ENCODE measurements around the gene ROR2. TPM values are rescaled to one million over a fixed set of nuclear protein-coding genes. Genes with fewer than 3 reads are reported as not detected.

ROR2 gene
- total RNA-seq, 1 experiment from 2014 or later, result 2.7 TPM

DNA sequence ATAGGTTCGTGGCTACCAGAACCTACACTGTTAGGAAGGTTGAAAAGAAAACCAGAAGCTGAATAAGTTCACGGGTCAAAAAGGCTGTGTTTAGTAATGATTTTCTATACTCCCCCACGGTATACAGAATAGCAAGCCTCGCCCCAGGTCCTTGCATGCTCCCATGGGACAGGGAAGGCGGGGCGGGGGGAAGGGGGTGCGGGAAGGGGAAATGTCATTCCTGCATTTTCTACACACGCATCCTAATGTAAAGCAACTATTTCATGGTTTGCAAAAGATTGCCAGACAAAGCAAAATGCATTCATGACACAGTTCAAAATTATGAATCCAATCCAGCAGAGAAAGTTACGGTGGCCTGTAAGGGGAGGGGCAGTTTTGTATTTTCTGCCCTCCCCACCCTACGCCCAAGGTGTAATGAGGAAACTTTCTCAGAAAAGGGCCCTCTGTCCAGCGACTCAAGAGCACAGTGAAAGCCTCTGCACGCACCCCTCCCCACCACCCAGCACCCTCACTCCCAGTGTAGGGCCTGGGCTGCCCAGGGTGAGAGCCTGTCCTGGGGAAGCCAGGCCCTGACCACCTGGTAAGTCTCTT lies 105.2 kb downstream of the ROR2 start:
- H3K27ac Mint-ChIP-seq, result no peak overlapping the region
- no peaks in the 10 kb centered on the region; a peak in 1 of 7 replicates for H3K36me3 Mint-ChIP-seq (ENCODE audit: insufficient read depth in 1 of 3, low read depth in 3 of 3)
- H3T11ph ChIP-seq (ENCODE audit: low read length), result no peak overlapping the region
- peaks cover 16 to 29% of the 10 kb centered on the region in 2 experiments for H3K4me1 Mint-ChIP-seq
- no peaks in the 10 kb centered on the region for H3K9me3 ChIP-seq (ENCODE audit: control insufficient read depth, low read depth, low read length)
- H3K23me2 ChIP-seq (ENCODE audit: insufficient read length, low read depth, low read length, poor library complexity, severe bottlenecking), result no peaks in the 10 kb centered on the region
- no peak overlapping the region for H2BK5ac ChIP-seq (ENCODE audit: insufficient read length, low read length)
- no peak overlapping the region for H2BK120ac ChIP-seq (ENCODE audit: low read depth, low read length, poor library complexity, severe bottlenecking)
- WGBS (ENCODE audit: extremely low coverage, insufficient read length, low lambda C conversion rate), result no CpG with 5 or more reads among the region's 12 CpGs
- H3K79me2 ChIP-seq (ENCODE audit: insufficient read depth, low read length), result no peaks in the 10 kb centered on the region
- no peak overlapping the region for H4K8ac ChIP-seq (replicated peaks; ENCODE audit: insufficient read length, low read depth, low read length)
- no peak overlapping the region for H3K27ac ChIP-seq (ENCODE audit: insufficient read length, low read depth, low read length)
- no peak overlapping the region for H4K5ac ChIP-seq (ENCODE audit: insufficient read length, low read depth, low read length)
- no peak overlapping the region for H2BK15ac ChIP-seq (ENCODE audit: low read depth, low read length)
- H3K23ac ChIP-seq (ENCODE audit: insufficient read length, low read depth, low read length), result no peak overlapping the region
- H4K20me1 ChIP-seq (ENCODE audit: control insufficient read depth, insufficient read depth, insufficient read length), result no peaks in the 10 kb centered on the region
- no peak overlapping the region for H3K56ac ChIP-seq (ENCODE audit: insufficient read length, low read depth, low read length)
- H2BK12ac ChIP-seq (ENCODE audit: insufficient read length, low read depth, low read length), result no peak overlapping the region
- H3K4ac ChIP-seq (ENCODE audit: low read depth, low read length), result no peak overlapping the region
- H3K4me1 ChIP-seq (ENCODE audit: insufficient read depth, low read length), result no peaks in the 10 kb centered on the region
- no peak overlapping the region for H4K91ac ChIP-seq (ENCODE audit: insufficient read length, low read depth, low read length)
- no peak for DNase-seq
- no peak overlapping the region for H3K18ac ChIP-seq (ENCODE audit: insufficient read length, low read depth, low read length)
- H3K14ac ChIP-seq (ENCODE audit: insufficient read depth, low read length), result no peak overlapping the region
- no peak overlapping the region for H2BK20ac ChIP-seq (ENCODE audit: low read depth, low read length, poor library complexity, severe bottlenecking)
- H3K4me3 Mint-ChIP-seq, result no peak overlapping the region
- no peaks in the 10 kb centered on the region for H3K27me3 Mint-ChIP-seq (ENCODE audit: low read depth)
- H3K4me2 ChIP-seq (ENCODE audit: insufficient read depth, insufficient read length, low read length), result no peak overlapping the region
- no peak overlapping the region for H2AFZ ChIP-seq (ENCODE audit: low read length)
- no peak overlapping the region for H3K9ac ChIP-seq (ENCODE audit: extremely low read depth, insufficient read length, low read length)
- H3K79me1 ChIP-seq (ENCODE audit: insufficient read depth, low read depth, low read length, poor library complexity, severe bottlenecking), result no peaks in the 10 kb centered on the region
- no peak overlapping the region for H2AK5ac ChIP-seq (ENCODE audit: insufficient read length, low read length)
- H3K27me3 ChIP-seq (ENCODE audit: insufficient read depth, low read length), result no peaks in the 10 kb centered on the region
- TF ChIP-seq, protein P1, sequence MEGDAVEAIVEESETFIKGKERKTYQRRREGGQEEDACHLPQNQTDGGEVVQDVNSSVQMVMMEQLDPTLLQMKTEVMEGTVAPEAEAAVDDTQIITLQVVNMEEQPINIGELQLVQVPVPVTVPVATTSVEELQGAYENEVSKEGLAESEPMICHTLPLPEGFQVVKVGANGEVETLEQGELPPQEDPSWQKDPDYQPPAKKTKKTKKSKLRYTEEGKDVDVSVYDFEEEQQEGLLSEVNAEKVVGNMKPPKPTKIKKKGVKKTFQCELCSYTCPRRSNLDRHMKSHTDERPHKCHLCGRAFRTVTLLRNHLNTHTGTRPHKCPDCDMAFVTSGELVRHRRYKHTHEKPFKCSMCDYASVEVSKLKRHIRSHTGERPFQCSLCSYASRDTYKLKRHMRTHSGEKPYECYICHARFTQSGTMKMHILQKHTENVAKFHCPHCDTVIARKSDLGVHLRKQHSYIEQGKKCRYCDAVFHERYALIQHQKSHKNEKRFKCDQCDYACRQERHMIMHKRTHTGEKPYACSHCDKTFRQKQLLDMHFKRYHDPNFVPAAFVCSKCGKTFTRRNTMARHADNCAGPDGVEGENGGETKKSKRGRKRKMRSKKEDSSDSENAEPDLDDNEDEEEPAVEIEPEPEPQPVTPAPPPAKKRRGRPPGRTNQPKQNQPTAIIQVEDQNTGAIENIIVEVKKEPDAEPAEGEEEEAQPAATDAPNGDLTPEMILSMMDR (conservative IDR thresholded peaks at IDR 0.05), result no peak
- no peaks in the 10 kb centered on the region for H3K9me3 Mint-ChIP-seq
